HG03521 (cell line): ENCODE measurements around the gene FAM216B.
"Not testable (repeated sequence)": the region's sequence is repeated elsewhere in the genome, so short reads cannot be mapped to it uniquely, and the experiment has no call there.

Experiments
- ATAC-seq: cut with Tn5 transposase; IDR thresholded peaks from one replicate; pipeline ENCODE4 v1.9.1; 2021; ENCODE audit warnings: mild to moderate bottlenecking, moderate library complexity; ENCODE audit not compliant: unreplicated experiment

Gene FAM216B

DNA sequence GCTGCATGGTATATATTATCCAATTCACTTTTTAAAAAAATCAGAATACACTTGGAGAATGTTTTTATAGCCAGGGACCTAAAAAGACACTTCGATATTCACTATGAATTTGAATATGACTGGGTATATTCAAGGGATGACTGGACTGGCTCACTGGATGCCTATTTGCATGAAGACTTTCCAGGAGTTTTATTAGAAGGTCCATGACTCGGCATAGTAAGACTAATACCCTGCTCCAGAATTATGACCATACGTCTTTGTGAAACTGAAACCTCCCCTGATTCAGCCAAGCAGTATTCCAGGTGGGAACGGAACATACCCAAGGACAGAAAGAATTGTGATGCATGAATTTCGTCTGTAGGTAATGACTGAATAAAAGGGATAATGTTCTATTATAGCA lies 3.9 kb upstream of the FAM216B start:
- ATAC-seq, result no peak

DNA sequence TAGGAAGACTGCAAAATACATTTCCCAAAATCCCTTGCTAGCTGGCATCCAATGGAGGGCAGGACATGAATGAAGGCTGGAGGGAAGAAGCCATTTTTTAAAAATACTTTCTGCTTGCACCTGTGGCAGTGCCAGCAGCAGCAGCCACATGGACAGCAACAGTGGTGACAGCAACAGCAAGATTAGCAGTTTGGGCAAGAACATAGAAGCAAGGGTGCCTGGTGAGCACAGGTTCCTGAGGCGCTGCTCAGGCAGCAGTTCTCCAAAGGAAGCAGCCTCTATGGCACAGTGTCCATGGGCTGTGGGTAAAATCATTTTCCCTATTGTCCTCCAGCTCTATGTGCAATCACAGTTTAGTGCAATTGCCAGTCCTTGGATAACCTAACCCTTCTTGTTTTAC lies 1.3 kb upstream of the FAM216B start:
- no peak for ATAC-seq

DNA sequence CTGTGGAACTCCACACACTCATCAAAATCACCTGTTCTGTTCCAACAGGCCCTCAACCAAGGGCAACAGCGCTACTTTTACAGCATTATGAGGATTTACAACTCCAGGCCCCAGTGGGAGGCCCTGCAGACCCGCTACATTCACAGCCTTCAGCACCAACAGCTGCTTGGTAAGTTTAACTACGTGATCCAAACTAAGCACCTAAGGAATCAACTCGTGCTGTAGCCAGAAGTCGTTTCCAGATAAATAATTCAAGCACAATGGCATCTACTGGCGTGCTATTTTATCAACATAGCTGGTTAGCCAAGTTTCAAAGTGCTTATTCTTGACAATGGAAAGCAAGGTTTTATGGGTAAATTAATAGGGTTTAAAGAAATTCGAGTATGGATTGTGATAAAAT lies 5.3 kb downstream of the FAM216B start:
- ATAC-seq, result no peak

DNA sequence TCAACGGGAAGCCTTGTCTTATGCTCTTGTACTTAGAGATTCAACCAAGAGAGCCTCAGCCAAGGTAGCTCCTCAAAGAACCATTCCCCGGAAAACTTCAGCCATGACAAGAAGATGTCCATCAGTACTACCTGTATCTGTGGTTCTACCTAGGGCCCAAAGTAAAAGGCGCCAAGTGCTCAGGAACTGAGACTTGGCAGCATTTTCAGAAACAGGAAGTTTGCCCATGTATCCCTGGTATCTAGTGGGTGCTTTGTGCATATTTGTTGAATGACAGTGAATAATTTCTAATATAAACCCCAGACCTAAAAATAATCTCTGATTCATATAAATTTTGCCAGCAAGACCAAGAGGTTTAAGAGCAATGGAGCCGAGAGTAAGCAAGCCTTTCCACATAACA lies 7.2 kb downstream of the FAM216B start:
- ATAC-seq, result no peak

DNA sequence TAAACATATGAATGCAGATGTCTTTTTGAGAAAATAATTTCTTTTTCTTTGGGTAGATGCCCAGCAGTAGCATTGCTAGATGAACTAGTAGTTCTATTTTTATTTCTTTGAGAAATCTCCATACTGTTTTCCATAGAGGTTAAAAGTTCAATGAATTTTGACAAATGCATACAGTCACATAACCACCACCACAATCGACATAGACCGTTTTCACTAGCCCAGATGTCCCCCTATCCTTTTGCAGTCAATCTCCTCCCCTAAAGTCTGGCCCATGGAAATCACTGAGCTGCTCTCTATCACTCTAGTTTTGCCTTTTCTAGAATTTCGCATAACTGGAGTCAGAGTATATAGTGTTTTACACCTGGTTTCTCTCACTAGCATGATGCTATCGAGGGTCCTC lies 10.8 kb downstream of the FAM216B start:
- ATAC-seq, result no peak

DNA sequence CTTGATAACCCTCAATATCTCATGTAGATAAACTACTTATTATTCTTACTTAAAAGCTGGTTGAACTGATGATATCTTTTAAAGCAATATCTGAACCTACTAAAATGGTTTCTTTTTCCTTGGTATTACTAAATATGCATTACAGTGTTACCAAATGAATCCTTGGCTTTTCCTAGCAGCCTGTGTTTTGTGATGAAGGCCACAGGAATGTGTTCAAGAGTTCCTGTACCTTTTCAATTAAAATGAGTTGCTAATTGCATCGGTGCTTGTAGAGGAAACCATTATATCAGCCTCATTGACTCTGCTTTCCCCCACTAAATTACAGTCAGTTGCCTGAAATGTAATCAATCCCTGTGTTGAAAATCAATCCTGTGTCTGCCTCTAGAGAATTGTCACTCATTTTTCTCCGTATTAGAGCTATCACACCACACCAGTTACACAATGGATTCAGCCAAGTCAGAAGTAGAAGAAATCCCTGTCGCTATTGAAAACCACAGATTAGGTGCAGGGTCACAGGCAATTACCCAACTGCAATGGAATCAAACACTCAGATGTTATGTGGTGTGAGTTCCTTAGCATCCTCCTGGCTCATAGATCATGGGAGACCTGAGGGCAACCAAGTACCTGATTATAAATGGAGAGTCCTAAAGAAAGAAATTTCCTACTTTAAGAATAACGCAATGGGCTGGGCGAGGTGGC lies 13.3 kb downstream of the FAM216B start:
- ATAC-seq, result no peak

DNA sequence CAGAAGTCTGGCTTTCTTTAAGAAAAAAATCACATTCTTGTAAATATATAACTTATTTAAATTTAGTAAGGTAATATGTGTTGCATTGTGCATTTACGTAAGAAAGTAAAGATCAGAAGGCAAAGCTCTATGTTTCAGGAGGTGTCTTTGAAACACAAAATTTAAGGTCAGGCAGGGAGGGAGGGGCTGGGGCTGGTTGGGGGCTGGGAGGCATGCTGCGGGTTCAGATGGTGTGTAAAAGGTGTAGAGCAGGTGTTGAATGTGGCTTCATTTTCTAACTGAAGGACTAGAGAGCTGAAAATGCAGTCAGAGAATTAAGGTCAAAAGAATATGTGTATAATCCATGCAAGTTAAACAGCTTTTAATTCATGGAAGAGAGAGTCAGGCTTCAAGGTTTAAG lies 14.3 kb downstream of the FAM216B start:
- ATAC-seq, result no peak

DNA sequence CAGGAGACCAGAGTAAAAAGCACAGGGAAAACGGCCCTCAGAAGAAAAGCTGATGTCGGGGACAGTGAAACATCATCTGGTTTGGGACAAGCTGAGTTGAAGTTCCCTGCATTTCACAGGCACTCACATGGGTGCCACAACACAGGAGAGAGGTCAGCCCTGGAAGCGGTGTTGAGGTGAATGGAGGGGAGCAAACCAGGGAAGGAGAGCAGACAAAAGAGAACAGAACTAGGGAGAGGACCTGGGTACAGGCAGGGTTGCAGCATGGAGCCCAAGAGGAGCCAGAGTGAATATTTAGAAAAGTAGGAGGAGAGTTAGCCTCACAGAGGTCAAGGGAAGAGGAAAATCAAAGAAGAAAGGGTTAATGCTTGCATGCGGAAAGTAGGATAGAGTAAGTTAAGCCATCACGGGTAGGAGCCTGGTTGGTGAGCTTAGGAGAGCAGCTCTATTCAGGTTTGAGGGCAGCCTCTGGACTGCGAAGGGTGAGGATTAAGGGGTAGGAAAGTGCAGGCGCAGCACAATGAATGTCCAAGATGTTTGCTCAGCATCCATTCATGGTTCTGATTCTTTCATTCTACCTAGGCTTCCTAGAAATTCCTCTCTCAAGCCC lies 15.5 kb downstream of the FAM216B start:
- ATAC-seq, result no peak

DNA sequence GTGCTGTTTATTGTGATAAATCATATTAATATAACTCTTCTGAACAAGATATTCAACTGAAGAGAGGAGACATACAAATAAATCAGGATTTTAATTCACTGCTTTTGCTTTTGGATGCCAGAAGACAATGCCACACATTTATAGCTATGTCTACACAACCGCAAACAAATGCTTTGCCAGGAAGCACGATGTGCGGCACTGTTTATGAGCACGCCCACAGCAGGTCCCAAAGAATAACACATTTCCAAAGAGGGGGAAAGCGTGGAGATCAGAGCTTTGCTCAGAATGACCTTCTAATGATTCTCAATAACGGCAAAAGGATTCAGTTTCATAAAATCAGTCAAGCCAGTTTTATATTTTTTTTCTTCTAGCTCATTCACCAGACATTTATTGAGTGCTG lies 16.7 kb downstream of the FAM216B start:
- ATAC-seq, result no peak

DNA sequence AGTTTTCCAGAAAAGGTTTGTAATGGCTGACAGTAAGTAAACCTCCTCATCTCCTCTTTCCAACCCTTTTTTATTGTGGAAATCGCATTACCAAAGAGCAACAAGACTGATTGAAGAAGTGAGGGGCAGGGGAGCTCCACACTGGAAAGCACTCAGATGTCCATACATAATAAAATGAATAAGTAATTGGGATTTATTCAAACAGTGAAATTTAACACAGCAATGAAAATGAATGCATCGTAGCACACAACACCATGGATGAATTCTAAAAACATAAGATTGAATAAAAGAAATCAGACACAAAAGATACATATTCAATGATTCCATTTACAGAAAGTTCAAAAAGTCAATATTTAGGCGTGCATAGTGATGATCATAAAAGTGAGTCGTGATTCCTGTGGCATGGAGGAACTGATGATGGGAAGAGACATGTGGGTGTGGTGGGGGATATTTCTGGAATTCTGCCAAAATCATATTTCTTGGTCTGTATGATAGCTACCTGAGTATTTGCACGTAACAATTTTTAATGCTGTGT lies 18.8 kb downstream of the FAM216B start:
- ATAC-seq, result no peak

DNA sequence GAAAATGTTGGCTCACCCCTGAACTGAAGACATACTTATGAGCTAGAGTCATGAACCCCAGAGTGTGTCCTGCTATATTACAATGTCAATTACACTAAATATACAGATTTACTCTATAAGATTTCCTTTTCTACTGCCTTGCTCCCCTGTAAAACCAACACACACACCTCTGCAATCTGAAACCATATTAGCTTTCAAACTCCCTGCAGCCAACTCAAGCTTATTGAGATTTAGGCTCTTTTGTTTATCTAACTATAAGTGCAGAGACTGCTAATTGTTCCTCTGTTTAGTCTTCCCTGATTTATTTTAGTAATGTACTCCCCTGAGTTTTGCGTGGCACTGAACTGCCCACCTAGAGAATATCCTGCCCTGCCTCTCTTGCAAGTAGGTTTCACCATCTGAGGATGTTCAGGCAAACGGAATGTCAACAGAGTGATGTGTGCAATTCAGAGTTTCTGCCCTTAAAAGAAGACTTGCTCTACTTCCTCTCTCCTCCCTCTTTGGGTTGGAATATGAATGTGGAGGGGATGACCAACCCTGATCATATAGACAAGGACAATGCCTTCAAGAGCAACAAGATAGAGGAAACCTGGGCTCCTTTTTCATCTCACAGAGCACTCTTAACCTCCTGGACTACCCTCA lies 22.3 kb downstream of the FAM216B start:
- ATAC-seq, result no peak

DNA sequence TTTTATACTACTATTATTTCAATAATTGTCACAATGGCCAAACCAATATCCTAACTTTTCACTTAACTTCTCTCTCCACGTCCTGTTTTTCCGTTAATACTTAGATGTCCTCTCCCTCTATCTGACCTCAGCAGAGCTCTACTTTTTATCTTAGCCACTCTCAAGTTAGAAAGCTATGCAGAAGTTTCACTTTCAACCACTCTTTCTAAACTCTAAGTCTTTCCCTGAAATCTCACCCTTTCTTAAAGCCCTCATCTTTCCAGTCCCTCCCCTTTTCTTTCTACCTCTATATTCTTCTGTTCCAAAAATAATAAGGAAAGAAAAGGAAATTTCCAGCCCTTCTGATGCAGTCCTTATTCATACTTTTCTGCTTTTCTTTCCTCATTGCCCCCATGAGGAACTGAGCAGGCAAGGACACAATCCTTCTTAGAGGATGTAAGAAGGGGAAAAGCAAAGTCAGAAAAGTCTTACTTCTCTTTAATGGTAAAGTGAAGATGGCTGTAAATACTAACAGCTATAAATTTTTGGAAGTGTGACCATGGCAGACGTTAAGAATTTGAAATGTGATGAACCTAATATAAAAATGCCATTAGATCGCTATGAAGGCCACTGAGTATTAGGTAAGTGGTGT lies 23.0 kb downstream of the FAM216B start:
- no peak for ATAC-seq

DNA sequence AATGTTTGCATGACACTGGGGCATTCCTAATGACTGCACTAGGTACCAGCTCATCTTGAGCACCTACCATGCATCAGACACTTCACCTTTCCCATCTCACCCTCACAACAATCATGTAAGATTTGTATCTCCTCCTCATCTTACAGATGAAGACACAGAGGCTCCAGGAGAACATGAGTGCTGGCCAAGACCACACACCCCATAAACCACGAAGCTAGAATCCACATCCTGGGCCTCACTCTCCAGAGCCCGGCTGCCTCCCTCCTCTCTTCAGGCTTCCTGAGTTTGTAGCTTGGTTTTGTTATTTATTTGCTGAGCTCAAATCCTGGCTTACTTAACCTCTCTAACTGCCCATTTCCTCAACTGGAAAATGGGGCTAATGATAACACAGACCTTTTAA lies 25.9 kb downstream of the FAM216B start:
- no peak for ATAC-seq

DNA sequence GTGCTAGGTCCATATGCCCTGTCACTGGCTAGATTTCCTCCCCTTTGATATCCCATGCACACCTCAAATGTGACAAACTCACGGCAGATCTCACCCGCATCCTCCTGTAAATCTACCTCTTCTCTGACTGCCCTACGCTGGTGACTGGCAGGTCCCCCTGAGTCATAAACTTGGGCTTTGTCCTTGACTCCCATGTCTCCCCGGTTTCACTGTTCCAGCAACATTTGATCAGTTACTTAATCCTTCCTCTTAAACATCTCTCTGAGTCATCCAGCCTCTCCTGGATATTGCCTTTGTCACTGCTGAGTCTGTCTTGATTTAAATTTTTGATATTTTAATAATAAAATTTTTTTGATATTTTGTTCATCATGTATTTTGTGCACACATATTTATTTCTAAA lies 26.5 kb downstream of the FAM216B start:
- ATAC-seq, result no peak

DNA sequence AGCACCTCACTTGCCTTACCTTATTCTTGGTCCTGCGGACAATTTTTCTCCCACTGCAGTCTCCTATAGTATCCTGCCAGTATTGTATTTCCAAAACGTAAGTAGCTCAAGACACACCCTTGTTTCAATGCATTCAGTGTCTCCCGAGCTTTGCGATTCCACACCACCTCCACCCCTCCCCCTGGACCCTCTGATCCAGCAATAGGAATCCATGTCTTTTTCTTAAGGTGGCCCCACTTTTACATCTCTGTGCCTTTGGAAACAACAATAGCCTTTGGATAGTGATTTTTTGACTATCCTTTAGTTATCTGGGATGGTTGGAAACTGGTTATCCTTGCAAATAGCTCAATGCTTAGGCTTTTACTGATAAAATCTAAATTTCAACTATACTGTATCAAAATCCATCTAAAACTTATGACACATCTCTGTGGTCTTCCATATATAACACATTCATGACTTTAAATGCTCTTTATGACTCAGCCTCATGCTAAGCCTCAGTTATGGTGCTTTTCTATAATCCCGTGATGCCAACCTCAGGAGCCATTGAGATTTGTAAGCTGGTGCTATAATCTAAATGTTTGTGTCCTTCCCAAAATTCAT lies 27.1 kb downstream of the FAM216B start:
- ATAC-seq, result no peak

DNA sequence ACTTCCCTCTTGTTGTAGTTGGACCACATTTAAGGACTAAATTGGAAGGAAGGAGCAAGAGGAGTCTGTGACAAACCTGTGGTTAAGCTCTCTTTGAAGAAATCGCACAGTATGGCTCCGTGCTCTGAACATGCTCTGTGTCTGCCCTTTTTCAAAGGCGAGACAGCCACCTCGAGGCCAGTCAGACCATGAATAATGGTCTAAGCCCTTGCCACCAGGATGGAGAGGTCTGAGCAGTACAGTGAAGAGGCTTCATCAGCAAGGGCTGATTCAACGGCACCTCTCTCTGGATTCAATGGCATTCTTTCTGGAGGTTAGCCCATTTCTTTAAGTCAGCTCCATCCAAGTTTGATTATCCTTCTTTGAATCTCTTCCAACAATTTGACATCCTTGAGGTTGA lies 30.9 kb downstream of the FAM216B start:
- no peak for ATAC-seq

DNA sequence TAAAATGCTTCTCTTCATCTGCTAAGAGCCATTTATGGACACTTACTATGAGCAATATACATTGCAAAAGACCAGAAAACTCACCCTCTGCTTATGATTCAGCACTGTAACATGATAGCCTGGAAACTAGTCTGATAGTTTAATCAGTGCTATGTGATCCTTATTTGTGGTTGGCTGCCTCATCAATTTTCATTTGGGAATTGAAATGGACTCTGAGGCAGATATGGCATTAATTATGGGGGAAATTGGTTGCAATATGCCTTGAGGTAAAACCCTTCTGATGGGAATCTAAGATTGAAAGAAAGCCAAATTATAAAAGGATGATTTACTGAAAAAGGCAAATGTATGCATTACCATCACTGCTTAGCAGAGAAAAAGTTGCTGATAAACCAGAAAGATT lies 33.5 kb downstream of the FAM216B start:
- no peak for ATAC-seq

DNA sequence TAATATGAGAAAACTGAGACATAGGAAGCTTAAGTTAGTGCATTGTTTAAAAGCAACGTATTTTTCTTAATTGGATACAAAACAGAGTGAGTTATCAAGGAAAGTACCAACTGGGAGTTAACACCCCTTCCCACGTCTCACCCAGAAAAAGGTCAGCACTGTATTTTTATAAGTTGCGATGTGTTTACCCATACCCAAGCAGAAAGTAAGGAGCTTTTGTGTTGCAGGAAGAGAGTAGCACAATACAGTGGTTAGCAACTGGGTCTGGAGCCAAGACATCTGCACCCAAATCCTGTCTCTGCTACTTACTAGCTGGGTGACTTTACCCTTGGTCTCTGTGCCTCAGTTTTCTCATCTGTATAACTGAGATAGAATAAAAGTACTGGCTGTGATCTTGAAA lies 34.3 kb downstream of the FAM216B start:
- no peak for ATAC-seq

DNA sequence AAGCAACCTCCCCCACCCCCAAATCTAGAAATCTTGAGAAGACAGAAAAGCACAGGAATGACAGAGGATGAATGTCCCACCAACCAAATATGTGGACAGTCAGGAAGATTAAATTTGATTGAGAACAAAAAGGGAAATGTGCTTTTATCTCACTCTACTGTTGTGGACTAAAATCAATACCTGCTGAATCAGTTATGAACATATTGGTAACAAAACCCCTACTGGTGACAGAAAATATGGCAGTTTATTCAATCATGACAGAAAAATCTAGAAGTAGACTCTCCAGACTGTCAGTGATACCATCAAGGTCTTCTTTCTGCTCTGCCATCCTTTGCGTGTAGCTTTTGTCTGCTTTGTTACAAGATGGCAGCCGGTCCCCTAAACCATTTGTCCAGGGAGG lies 35.2 kb downstream of the FAM216B start:
- ATAC-seq, result no peak

DNA sequence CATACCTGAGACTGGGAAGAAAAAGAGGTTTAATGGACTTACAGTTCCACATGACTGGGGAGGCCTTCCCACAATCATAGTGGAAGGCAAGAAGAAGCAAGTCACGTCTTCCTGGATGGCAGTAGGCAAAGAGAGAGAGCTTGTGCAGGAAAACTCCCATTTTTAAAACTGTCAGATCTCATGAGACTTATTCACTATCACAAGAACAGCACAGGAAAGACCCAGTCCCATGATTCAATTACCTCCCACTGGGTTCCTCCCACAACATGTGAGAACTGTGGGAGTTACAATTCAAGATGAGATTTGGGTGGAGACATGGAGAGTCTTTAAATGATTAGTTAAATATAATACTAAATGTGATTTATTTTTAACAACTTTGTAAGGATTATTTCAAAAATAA lies 38.3 kb downstream of the FAM216B start:
- not testable (repeated sequence) for ATAC-seq

DNA sequence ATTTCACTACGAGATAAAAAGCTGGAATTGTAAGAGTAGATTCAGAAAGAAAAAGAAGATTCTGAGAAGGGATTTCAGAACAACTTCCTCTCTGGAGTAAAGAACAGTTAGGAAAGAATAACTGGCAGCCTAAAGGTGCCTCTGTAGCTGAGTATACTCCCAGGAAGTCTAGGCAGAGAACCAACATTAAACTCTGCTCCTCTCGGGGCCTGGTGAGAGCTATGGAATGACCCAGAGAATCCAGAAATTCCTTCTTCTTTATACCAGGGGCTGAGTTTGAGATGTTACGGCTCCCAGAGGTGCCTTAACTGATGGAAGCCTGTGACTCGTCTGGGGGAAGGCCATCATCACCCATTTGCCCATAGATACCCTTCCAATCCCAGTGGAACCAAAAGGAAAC lies 39.1 kb downstream of the FAM216B start:
- no peak for ATAC-seq
